HG03575 (cell line): Measurements from ENCODE around the gene ZNF534.
"Not testable (repeated sequence)": the region's sequence is repeated elsewhere in the genome, so short reads cannot be mapped to it uniquely, and the experiment has no call there.

Experiments
- ATAC-seq: cut with Tn5 transposase; IDR thresholded peaks from one replicate; pipeline ENCODE4 v1.9.1; 2021; ENCODE audit not compliant: unreplicated experiment, insufficient number of reproducible peaks, low FRiP score; ENCODE audit errors: extremely low read depth

The ZNF534 gene

DNA sequence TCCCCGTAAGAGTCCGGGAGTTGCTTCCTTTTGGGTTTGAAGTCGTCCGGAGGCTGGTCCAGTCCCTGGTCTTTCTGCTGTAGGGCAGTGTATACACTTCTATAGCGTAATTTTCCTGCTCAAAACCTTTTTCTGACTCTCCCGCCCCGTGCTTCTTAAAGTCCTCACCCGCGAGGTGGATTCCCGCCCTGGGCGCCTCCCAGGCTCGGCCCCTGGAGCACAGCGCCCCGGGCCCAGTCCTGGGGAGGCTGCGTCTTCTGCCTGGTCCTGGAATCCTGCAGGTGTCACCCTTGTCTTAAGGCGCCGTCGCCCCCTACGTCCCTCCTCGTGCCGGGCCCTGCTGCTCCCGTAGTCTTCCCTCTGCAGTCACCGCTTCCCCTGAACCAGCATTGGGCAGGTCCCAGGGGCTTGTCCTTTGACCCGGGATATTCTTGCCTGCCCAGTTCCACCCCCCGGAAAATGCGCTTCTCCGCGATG, 64.1 kb downstream of the ZNF534 start:
- ATAC-seq, result no peak

DNA sequence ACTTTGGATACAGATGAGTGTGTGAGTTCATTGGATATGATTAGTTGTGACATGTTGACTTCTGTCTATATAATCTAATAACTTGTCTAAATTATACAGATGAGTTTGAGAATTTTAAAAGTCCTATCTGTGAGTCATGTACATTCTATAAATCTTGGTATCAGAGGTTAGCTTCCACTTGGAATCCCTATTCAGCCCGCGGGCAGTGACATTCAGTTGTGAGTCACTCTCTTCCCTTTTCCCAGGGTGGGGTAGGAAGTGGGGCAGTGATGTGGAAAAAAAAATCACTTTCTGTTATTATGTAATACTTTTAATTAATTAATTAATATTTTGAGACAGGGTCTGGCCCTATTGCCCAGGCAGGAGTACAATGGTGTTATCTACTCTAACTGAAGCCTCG, 65.6 kb downstream of the ZNF534 start:
- no peak for ATAC-seq

DNA sequence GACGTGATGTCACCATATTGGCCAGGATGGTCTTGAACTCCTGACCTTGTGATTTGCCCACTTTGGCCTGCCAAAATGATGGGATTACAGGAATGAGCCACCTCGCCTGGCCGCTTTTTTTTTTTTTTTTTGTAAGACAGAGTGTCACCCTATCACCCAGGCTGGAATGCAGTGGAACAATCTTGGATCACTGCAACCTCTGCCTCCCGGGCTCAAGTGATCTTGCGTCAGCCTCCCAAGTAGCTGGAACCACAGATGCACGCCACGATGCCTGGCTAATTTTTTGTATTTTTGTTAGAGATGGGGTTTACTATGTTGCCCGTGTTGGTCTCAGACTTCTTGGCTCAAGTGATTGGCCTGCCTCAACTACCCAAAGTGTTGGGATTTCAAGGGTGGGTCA, 69.6 kb downstream of the ZNF534 start:
- no peak for ATAC-seq

DNA sequence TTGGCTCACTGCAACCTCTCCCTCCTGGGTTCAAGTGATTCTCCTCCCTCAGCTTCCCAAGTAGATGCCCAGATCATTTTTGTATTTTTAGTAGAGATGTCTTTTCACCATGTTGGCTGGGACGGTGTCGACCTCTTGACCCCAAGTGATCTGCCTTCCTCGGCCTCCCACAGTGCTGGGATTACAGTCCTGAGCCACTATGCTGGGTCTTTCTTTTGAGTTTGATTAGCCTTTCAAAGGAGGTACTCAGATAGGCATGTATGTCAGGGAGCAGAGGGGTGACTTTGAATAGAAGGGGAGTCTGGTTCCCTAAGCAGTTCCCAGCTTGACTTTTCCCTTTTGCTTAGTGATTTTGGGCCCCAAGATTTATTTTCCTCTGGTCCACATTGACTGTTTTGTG, 71.5 kb downstream of the ZNF534 start:
- ATAC-seq, result not testable (repeated sequence)

DNA sequence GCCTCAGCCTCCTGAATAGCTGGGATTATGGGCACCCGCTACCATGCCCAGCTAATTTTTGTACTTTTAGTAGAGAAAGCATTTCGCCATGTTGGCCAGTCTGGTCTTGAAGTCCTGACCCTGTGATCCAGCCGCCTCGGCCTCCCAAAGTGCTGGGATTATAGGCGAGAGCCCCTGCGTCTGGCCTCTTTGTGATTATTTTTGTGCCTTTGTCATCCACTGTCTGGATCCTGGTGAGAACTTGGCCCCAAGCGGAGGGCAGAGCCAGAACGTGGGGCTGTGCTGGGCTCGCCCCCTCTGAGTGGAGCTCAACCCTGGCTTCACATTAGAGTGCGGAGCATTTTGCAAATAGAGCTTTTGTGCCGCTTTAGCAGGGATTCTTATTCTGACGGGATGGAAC, 72.0 kb downstream of the ZNF534 start:
- ATAC-seq, result not testable (repeated sequence)
